Hematopoietic multipotent progenitor cell treated with erythropoietin and hydrocortisone succinate and interleukin-3 and kit ligand, for 15 days (in vitro differentiated cells): Measurements from ENCODE around the gene HEATR5B.
A peak's percentile ranks its signal among the peaks of the same experiment; 100 is the strongest.
"Not testable (repeated sequence)": the region's sequence is repeated elsewhere in the genome, so short reads cannot be mapped to it uniquely, and the experiment has no call there.

Experiments used
- DNase-seq: peaks from one replicate; pipeline ENCODE4 v3.0.0-alpha.2; 2015; ENCODE audit warnings: low spot score

The HEATR5B gene

GRCh38 chr2:37061776-37062175 lies 22.4 kb downstream of the HEATR5B start:
- DNase-seq, result no peak

- DNase-seq, result no peak
These were observed 23.0 kb downstream of the HEATR5B start for GRCh38 chr2:37061013-37061711.

GRCh38 chr2:37060446-37060845 lies 23.7 kb downstream of the HEATR5B start:
- DNase-seq, result no peak

GRCh38 chr2:37059841-37060240 lies 24.3 kb downstream of the HEATR5B start:
- DNase-seq, result no peak

GRCh38 chr2:37052600-37053332 lies 31.4 kb downstream of the HEATR5B start:
- no peak for DNase-seq

- no peak for DNase-seq
These were observed 44.6 kb downstream of the HEATR5B start for GRCh38 chr2:37039580-37039979.

- DNase-seq, result no peak
These were observed 46.4 kb downstream of the HEATR5B start for GRCh38 chr2:37037771-37038170.

GRCh38 chr2:37029758-37030157 lies 54.4 kb downstream of the HEATR5B start:
- DNase-seq, result no peak

GRCh38 chr2:37026050-37026449 lies 58.1 kb downstream of the HEATR5B start:
- DNase-seq, result no peak

- DNase-seq, result no peak
These were observed 63.0 kb downstream of the HEATR5B start for GRCh38 chr2:37020887-37021796.

GRCh38 chr2:37020212-37020886 lies 63.8 kb downstream of the HEATR5B start:
- DNase-seq, result no peak

GRCh38 chr2:37013315-37013641 lies 70.9 kb downstream of the HEATR5B start:
- DNase-seq, result no peak

GRCh38 chr2:37011130-37011529 lies 73.0 kb downstream of the HEATR5B start:
- no peak for DNase-seq

- peak; percentile 59 for DNase-seq
These were observed 78.9 kb downstream of the HEATR5B start for GRCh38 chr2:37005118-37005868.

- no peak for DNase-seq
These were observed 83.1 kb downstream of the HEATR5B start for GRCh38 chr2:37000988-37001556.

- DNase-seq, result no peak
These were observed 83.9 kb downstream of the HEATR5B start for GRCh38 chr2:37000318-37000717.

- not testable (repeated sequence) for DNase-seq
These were observed 84.8 kb downstream of the HEATR5B start for GRCh38 chr2:36999416-36999815.

GRCh38 chr2:36993841-36994620 lies 90.1 kb downstream of the HEATR5B start:
- no peak for DNase-seq

GRCh38 chr2:36988008-36988407 lies 96.2 kb downstream of the HEATR5B start:
- DNase-seq, result no peak

GRCh38 chr2:36982467-36982866 lies 101.7 kb downstream of the HEATR5B start:
- DNase-seq, result no peak
